Activated naive CD4-positive, alpha-beta T cell (primary cell): ENCODE results near the gene ZBTB44.
"Not testable (repeated sequence)": the region's sequence is repeated elsewhere in the genome, so short reads cannot be mapped to it uniquely, and the experiment has no call there.

Experiments used
- DNase-seq, 4 experiments: peaks; one replicate each; lab custom pipeline; 2025; lab: John Stamatoyannopoulos, UW

ZBTB44 gene

GRCh38 chr11:130198292-130198691, 116.4 kb downstream of the ZBTB44 start:
- DNase-seq, result no peak

GRCh38 chr11:130197386-130198035, 117.2 kb downstream of the ZBTB44 start:
- DNase-seq, result no peak

GRCh38 chr11:130194241-130195023, 120.3 kb downstream of the ZBTB44 start:
- no peak for DNase-seq

GRCh38 chr11:130193551-130193950, 121.2 kb downstream of the ZBTB44 start:
- DNase-seq, result not testable (repeated sequence)

DNA sequence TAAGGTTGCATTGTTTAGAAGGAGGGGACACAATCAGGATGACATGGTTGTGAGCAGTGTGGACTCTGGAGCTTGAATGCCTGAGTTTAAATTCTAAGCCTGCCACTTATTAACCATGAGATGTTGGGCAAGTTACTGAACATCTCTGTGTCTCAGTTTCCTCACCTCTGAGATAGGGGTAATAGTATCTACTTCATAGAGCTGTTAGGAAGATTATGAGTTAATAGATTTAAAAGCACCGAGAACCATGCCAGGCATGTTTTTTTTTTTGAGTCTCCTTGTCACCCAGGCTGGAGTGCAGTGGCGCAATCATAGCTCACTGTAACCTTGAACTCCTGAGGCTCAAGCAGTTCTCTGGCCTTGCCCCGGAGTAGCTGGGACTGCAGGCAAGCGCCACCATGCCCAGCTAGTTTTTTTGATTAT, 121.9 kb downstream of the ZBTB44 start:
- no peak for DNase-seq

- DNase-seq, result no peak
Measured at GRCh38 chr11:130191896-130192295, 122.8 kb downstream of the ZBTB44 start.

DNA sequence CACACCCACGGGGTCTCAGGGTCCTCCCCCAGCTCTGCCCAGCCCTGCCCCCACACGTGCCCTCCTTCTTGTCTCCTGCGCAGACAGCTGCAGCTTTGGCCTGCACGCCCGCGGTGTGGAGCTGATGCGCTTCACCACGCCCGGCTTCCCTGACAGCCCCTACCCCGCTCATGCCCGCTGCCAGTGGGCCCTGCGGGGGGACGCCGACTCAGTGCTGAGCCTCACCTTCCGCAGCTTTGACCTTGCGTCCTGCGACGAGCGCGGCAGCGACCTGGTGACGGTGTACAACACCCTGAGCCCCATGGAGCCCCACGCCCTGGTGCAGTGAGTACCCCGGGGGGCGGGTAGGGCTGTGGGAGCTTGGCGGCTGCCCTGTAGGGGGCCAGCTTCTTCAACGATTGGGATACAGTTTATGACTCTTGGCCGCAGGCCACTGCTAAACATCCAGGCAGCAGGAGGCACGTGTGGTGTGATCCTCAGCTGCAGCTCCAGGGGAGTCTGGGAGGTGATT, 124.3 kb downstream of the ZBTB44 start:
- no peak for DNase-seq

DNA sequence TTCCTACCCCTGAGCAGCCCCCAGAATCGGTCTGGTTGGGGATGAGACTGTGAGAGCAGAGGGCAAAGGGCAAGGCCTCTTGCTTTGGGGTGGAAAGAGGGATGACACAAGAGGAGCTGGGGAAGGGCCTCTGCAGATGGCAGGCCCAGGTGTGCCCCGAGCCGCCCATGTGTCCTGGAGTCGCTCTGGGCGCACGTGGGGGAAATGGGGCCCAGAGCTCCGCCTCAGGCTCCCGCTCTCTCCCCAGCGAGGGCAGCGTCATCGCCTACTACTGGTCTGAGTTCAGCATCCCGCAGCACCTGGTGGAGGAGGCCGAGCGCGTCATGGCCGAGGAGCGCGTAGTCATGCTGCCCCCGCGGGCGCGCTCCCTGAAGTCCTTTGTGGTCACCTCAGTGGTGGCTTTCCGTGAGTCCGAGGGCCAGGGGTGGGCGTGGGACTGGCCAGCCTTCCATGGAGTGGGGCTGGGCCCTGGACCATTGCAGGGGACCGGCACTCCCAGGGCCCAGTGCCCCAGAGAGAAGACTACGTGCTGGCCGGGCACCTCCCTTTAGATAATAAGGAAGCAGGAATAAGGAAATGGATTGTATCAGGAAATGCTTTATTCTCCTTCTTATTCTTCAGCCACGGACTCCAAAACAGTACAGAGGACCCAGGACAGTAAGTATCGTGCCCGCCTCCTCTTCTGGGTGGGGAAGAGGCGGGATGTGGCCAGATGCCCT, 125.1 kb downstream of the ZBTB44 start:
- DNase-seq, result no peak

GRCh38 chr11:130188585-130189347, 126.0 kb downstream of the ZBTB44 start:
- no peak for DNase-seq

DNA sequence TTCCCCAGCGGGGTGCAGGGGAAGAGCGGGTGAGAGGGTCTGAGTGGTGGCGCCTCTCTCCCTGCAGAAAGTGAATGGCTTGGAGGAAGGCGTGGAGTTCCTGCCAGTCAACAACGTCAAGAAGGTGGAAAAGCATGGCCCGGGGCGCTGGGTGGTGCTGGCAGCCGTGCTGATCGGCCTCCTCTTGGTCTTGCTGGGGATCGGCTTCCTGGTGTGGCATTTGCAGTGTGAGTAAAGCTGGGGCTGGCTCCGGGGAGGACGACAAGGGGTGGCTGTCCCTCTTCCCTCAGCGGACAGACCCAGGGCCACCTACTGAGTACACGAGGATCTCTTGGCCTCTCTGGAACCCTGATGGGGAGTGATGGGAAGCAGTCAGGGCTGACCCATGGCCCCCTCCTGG, 126.7 kb downstream of the ZBTB44 start:
- DNase-seq, result no peak

DNA sequence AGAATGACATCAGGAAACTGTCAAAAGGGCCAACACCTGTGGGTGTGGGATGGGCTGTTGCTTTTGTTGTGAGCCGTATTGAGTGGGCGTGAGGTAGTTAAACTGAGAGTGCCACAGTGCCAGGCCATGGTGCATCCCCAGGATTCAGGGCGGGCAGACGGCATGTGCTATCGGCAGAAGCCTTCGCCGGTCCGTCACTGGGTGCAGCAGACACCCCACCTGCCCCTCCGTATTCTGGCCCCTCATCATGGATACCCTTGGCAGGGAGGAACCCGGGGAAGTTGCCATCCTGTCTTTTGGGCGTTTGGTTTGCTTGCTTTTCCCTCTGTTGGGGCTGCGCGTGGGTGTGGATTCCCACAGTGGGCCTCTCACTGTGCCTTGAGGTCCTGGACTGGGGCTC, 127.6 kb downstream of the ZBTB44 start:
- no peak for DNase-seq

- no peak for DNase-seq
Measured at GRCh38 chr11:130183878-130184610, 130.7 kb downstream of the ZBTB44 start.

DNA sequence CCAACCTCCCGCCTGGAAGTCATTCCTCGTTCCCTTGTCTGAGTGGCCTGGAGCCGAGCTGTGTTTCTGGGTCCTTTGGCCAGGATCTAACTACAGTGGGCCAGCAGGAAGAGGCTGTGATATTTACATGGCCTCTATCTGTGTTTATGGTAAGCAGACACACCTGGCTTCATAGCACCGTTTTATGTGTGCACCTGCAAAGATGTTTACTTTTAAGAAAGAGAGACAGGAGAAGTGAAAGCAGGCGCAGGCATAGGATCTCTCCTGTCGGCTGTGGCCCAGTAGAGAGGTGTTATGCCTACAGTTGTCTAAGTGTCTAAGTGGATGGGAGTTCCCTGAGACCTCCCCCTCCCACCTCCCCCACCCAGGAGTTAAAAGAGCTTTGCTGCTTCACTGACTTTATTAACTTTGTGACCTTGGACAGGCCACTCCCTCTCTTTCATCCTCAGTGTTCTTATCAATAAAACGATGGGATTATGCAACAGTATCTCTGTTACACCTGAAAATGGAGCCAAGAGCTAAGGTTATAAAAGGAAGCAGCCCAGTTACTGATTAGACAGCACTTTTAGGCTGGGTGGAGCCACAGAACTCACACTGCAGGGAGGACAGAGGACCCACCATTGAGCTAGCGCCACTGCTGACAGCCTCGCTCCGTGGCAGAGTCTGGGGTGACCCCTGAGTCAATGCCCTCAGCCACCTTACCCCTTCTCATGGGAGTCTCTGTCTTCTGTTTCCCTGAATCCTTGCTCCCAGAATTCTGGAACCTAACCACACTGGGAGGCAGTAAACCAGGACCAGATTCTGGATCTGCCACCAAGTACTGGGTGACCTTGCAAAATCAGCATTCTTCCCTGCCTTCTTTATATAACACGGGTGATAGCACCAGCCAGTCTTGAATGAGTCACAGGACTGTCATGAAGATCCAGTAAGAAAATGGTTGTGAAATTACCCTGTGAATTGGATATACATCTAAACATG, 133.1 kb downstream of the ZBTB44 start:
- DNase-seq, result no peak

DNA sequence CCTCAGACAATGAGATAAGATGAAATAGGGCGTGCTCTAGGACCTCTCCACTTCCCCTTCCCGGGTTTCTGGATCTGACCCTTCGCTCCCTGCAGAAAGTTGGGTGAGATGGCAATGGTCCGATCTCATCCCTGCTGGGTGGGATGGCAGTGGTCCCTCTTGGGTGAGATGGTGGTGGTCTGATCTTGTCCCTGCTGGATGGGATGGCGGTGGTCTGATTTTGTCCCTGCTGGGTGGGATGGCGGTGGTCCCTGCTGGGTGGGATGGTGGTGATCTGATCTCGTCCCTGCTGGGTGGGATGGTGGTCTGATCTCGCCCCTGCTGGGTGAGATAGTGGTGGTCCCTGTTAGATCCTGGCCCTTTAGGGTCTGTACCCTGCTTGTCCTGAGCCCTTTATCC, 133.8 kb downstream of the ZBTB44 start:
- DNase-seq, result no peak

- DNase-seq, result no peak
Measured at GRCh38 chr11:130180491-130180890, 134.2 kb downstream of the ZBTB44 start.

DNA sequence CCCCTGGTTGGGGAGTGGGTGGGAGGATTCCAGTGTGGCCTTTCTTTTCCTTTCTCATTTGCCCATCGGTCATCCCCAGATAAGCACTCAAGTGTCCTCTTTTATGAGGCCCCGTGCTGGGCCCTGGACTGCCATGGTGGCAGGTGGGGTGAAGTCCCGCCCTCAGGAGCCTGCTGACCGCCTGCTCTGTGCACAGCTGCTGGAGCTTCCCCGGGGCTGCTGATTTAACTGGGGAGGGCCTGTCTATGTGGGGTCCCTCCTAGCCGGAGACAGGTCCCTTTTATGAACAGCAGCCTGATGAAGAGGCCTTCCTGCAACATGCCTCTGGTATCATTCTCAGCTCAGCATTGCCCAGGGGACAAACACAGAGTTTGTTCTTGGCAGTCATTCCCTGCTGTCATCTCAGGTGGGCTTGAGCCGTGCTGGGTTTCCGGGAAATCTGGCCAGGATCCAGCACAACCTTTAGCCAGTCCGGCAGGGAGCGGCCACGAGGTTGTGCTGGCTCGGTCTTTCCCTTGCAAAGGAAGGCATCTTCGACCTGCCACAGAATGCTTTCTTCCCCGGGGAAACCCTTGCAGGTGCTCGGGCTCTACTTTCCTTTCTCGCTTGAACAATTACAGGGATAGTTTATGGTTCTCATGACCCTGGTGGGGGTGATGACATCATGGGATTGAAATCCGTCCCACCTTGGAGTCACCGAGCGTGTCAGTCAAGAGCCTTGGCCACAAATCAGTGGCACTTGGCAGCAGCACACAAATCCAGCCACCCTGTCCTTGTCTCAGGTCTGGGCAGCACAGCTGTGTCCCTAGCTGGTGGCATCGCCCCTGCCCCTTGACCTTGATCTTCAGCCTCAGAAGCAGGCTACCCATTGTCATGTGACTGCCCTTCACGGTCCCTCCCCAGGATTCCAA, 135.1 kb downstream of the ZBTB44 start:
- DNase-seq, result no peak

GRCh38 chr11:130178441-130179339, 136.0 kb downstream of the ZBTB44 start:
- no peak for DNase-seq

DNA sequence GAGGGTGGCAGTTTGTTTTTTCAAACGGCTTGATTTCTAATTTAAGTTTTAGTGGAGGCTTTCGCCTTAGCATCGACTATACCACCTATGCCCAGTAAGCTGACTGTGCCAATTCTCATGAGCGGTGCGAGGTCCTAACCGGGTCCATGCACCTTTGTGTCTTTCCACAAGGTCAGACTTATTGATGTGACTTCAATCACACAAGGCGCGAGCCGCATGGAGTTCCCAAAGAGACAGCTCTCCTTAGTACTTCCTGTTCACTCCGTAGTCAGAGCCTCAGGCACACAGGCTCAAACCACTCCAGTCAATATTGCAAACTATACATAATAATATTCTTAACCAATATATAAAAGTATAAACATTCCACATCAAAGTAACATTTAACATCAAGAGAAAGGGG, 136.9 kb downstream of the ZBTB44 start:
- DNase-seq, result no peak
